PC-3 (cell line): ENCODE data around the gene LIN52. TPM values are rescaled to one million over a fixed set of nuclear protein-coding genes. Genes with fewer than 3 reads are reported as not detected.

Experiments used
- ATAC-seq: fragments of 200-7000 bp; cut with Tn5 transposase; 2 replicates; pipeline ENCODE4 v1.9.1; 2020; ENCODE audit warnings: mild to moderate bottlenecking, moderate library complexity
- BruUV-seq: library from RNA; stranded (reverse); fragments of 400-500 nt; replicated peaks from 2 replicates; lab custom pipeline; 2021; lab: Mats Ljungman, UMichigan
- CTCF ChIA-PET: fragments of 300-600 bp; sonication (Branson Sonifier 250); formaldehyde crosslinking; loops from one replicate; lab custom pipeline; 2022; ENCODE audit warnings: antibody characterized with exemption; lab: Charles Lee
- POLR2A ChIA-PET: fragments of 300-600 bp; sonication (Branson Sonifier 250); formaldehyde crosslinking; loops from one replicate; lab custom pipeline; 2022; ENCODE audit warnings: antibody characterized with exemption; ENCODE audit not compliant: unreplicated experiment; lab: Charles Lee
- DNase-seq: peaks from one replicate; pipeline ENCODE4 v3.0.0-alpha.2; 2015
- H2AFZ ChIP-seq: fragments of 300-600 bp; sonication (generic); 2 replicates; pipeline ENCODE4 v1.6.0; 2016; ENCODE audit warnings: antibody characterized with exemption, low read length
- H3F3A ChIP-seq: fragments of 300-600 bp; sonication (generic); one replicate; pipeline ENCODE4 v1.6.0; 2017; ENCODE audit warnings: antibody characterized with exemption, low read length, control low read depth, mild to moderate bottlenecking; ENCODE audit not compliant: unreplicated experiment
- H3K27ac ChIP-seq: fragments of 300-600 bp; sonication (generic); 2 replicates; pipeline ENCODE4 v1.5.1; 2016; ENCODE audit warnings: mild to moderate bottlenecking, low read length
- H3K27me3 ChIP-seq: fragments of 300-600 bp; sonication (generic); 2 replicates; pipeline ENCODE4 v1.6.1; 2016; ENCODE audit warnings: low read length, mixed read lengths
- H3K36me3 ChIP-seq: fragments of 300-600 bp; sonication (generic); 2 replicates; pipeline ENCODE4 v1.6.1; 2016; ENCODE audit warnings: low read depth, mixed run types, low read length, mixed read lengths
- H3K4me1 ChIP-seq: fragments of 300-600 bp; sonication (generic); 2 replicates; pipeline ENCODE4 v1.5.1; 2016; ENCODE audit warnings: low read length; ENCODE audit not compliant: insufficient read depth
- H3K4me2 ChIP-seq: fragments of 300-600 bp; sonication (generic); 2 replicates; pipeline ENCODE4 v1.6.0; 2016; ENCODE audit warnings: low read length
- H3K4me3 ChIP-seq: fragments of 300-600 bp; sonication (generic); 2 replicates; pipeline ENCODE4 v1.5.1; 2016; ENCODE audit warnings: mild to moderate bottlenecking, low read length, mixed read lengths
- H3K79me2 ChIP-seq: fragments of 300-600 bp; sonication (generic); 2 replicates; pipeline ENCODE4 v1.6.1; 2017; ENCODE audit warnings: low read length, mixed read lengths
- H3K9ac ChIP-seq: fragments of 300-600 bp; sonication (generic); 2 replicates; pipeline ENCODE4 v1.6.0; 2016; ENCODE audit warnings: mild to moderate bottlenecking, low read length
- H3K9me2 ChIP-seq: fragments of 300-600 bp; sonication (generic); replicated peaks from 2 replicates; pipeline ENCODE4 v1.6.1; 2016; ENCODE audit warnings: mixed run types, low read length, mixed read lengths
- H3K9me3 ChIP-seq: fragments of 300-600 bp; sonication (generic); 2 replicates; pipeline ENCODE4 v1.6.1; 2016; ENCODE audit warnings: low read length, mixed read lengths
- H4K20me1 ChIP-seq: fragments of 300-600 bp; sonication (generic); 2 replicates; pipeline ENCODE4 v1.6.1; 2016; ENCODE audit warnings: low read length, mixed read lengths
- EZH2 ChIP-seq: fragments of 300-600 bp; sonication (generic); IDR thresholded peaks from one replicate; pipeline ENCODE4 v1.6.1; 2017; ENCODE audit warnings: antibody characterized with exemption, mild to moderate bottlenecking, low read length; ENCODE audit not compliant: unreplicated experiment
- EZH2phosphoT487 ChIP-seq: fragments of 300-600 bp; sonication (generic); IDR thresholded peaks from 2 replicates; pipeline ENCODE4 v1.6.1; 2018; ENCODE audit warnings: mild to moderate bottlenecking, antibody characterized with exemption, low read length, borderline replicate concordance
- intact Hi-C: fragments of 100-400 bp; cut with micrococcal nuclease; formaldehyde crosslinking; loops from 2 replicates; pipeline ENCODE4 v1.9.0; 2023
- total RNA-seq: library from RNA; depleted of rRNA; stranded (reverse); fragments of >200 nt; gene quantifications from 2 replicates; pipeline ENCODE4 v1.2.3, GENCODE V29; 2014
- TF ChIP-seq, protein P1 (sequence below): fragments of 300-600 bp; sonication (generic); conservative IDR thresholded peaks from 2 replicates; pipeline ENCODE4 v1.5.1; 2017; ENCODE audit warnings: antibody characterized with exemption, low read depth, mild to moderate bottlenecking, low read length

The LIN52 gene
- total RNA-seq, 1 experiment from 2014 or later, result 8.4 TPM

- TF ChIP-seq EZH2phosphoT487 (no peak), EZH2 (no peak)
- TF ChIP-seq, protein P1, sequence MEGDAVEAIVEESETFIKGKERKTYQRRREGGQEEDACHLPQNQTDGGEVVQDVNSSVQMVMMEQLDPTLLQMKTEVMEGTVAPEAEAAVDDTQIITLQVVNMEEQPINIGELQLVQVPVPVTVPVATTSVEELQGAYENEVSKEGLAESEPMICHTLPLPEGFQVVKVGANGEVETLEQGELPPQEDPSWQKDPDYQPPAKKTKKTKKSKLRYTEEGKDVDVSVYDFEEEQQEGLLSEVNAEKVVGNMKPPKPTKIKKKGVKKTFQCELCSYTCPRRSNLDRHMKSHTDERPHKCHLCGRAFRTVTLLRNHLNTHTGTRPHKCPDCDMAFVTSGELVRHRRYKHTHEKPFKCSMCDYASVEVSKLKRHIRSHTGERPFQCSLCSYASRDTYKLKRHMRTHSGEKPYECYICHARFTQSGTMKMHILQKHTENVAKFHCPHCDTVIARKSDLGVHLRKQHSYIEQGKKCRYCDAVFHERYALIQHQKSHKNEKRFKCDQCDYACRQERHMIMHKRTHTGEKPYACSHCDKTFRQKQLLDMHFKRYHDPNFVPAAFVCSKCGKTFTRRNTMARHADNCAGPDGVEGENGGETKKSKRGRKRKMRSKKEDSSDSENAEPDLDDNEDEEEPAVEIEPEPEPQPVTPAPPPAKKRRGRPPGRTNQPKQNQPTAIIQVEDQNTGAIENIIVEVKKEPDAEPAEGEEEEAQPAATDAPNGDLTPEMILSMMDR, result no peak
- intact Hi-C loops, result no loop called here
- H3K36me3 ChIP-seq, result no peaks in the 10 kb centered on the region
- H3K27me3 ChIP-seq, result no peaks in the 10 kb centered on the region
- ATAC-seq (no peak), DNase-seq (no peak)
- no peaks in the 10 kb centered on the region for H3F3A ChIP-seq
- H2AFZ ChIP-seq, result no peak overlapping the region
- POLR2A ChIA-PET, result no interaction called here
- no peak overlapping the region for H3K4me2 ChIP-seq
- CTCF ChIA-PET, result no interaction called here
- no peak overlapping the region for H3K27ac ChIP-seq
- H3K9me3 ChIP-seq, result no peaks in the 10 kb centered on the region
- no peak overlapping the region for H3K4me3 ChIP-seq
- H3K79me2 ChIP-seq, result no peaks in the 10 kb centered on the region
- H3K4me1 ChIP-seq, result no peaks in the 10 kb centered on the region
- no peaks in the 10 kb centered on the region for H3K9me2 ChIP-seq
- H3K9ac ChIP-seq, result no peak overlapping the region
- no TSS peak for BruUV-seq
- no peaks in the 10 kb centered on the region for H4K20me1 ChIP-seq
Observed at GRCh38 chr14:74208642-74209041, 123.9 kb downstream of the LIN52 start.

GRCh38 chr14:74211945-74212580 lies 127.3 kb downstream of the LIN52 start:
- no peaks in the 10 kb centered on the region for H3K27me3 ChIP-seq
- no peaks in the 10 kb centered on the region for H3F3A ChIP-seq
- H3K9ac ChIP-seq, result no peak overlapping the region
- no TSS peak for BruUV-seq
- no peak for TF ChIP-seq EZH2
- TF ChIP-seq EZH2phosphoT487, result no peak
- TF ChIP-seq, protein P1, result no peak
- no peak overlapping the region for H3K4me3 ChIP-seq
- no peaks in the 10 kb centered on the region for H3K9me3 ChIP-seq
- no peaks in the 10 kb centered on the region for H3K4me1 ChIP-seq
- H3K79me2 ChIP-seq, result no peaks in the 10 kb centered on the region
- H3K27ac ChIP-seq, result no peak overlapping the region
- no peaks in the 10 kb centered on the region for H3K36me3 ChIP-seq
- DNase-seq (no peak), ATAC-seq (no peak)
- POLR2A ChIA-PET, result no interaction called here
- no peak overlapping the region for H3K4me2 ChIP-seq
- intact Hi-C loops, result no loop called here
- H4K20me1 ChIP-seq, result no peaks in the 10 kb centered on the region
- H3K9me2 ChIP-seq, result no peaks in the 10 kb centered on the region
- CTCF ChIA-PET, result no interaction called here
- no peak overlapping the region for H2AFZ ChIP-seq
